K562 (cell line): ENCODE results near the gene CDK5RAP3. TPM values are rescaled to one million over a fixed set of nuclear protein-coding genes. Genes with fewer than 3 reads are reported as not detected.

ENCODE experiments used
- ATAC-seq: fragments of 200-7000 bp; cut with Tn5 transposase; 3 replicates; pipeline ENCODE4 v1.9.1; 2020; ENCODE audit warnings: moderate library complexity
- BruUV-seq: library from RNA; stranded (reverse); fragments of 400-500 nt; replicated peaks from 2 replicates; lab custom pipeline; 2021; lab: Mats Ljungman, UMichigan
- CTCF ChIA-PET: fragments of 300-600 bp; formaldehyde crosslinking; extraction: SDS; loops from one replicate; lab custom pipeline; 2021; ENCODE audit warnings: low intra/inter-chr PET ratio; lab: Yijun Ruan, JAX
- POLR2A ChIA-PET: fragments of 300-600, 350-650 bp; sonication (Branson Sonifier 250); formaldehyde crosslinking; extraction: SDS; loops from one replicate; lab custom pipeline; 2021; ENCODE audit warnings: antibody characterized with exemption, inconsistent platforms; lab: Yijun Ruan, JAX
- DNase-seq, 4 experiments: peaks; one replicate each; pipeline versions ENCODE4 v3.0.0 to v3.0.0-alpha.2; 2011 to 2018; ENCODE audit warnings: low spot score in 3 of 4, mixed read lengths in 3 of 4; ENCODE audit errors: extremely low read depth in 1 of 4
- FAIRE-seq: peaks from 2 replicates; lab custom pipeline; 2011; peaks lifted over from hg19 to GRCh38; lab: Jason Lieb, UNC
- H2AFZ ChIP-seq: 2 replicates; pipeline ENCODE4 v1.6.0; 2011; ENCODE audit warnings: low read depth, low read length, control low read depth, inconsistent platforms
- H3K27ac ChIP-seq: fragments of 200-600 bp; 3 replicates; pipeline ENCODE4 v1.8.0; 2011; ENCODE audit warnings: low read depth, mild to moderate bottlenecking, control low read depth, inconsistent platforms, low read length, moderate library complexity, mixed read lengths; ENCODE audit errors: extremely low read depth
- H3K27me3 ChIP-seq, 2 experiments: fragments of 300-600 bp in 1 of 2; 2 replicates in 1 of 2; 3 replicates in 1 of 2; pipeline versions ENCODE4 v1.6.0 to v1.8.0; 2011; ENCODE audit warnings: inconsistent platforms in 2 of 2, low read length in 2 of 2, mild to moderate bottlenecking in 1 of 2, mixed read lengths in 1 of 2, moderate library complexity in 1 of 2; ENCODE audit not compliant: control insufficient read depth in 2 of 2, insufficient read depth in 2 of 2
- H3K36me3 ChIP-seq: fragments of 300-600 bp; 3 replicates; pipeline ENCODE4 v1.8.0; 2011; ENCODE audit warnings: mild to moderate bottlenecking, low read length, inconsistent platforms; ENCODE audit not compliant: control insufficient read depth, insufficient read depth
- H3K4me1 ChIP-seq, 2 experiments: fragments of 200-600 bp in 1 of 2; replicated peaks in 1 of 2; 2 replicates in 1 of 2; 3 replicates in 1 of 2; pipeline versions ENCODE4 v1.5.1 to v1.8.0; 2011; ENCODE audit warnings: inconsistent platforms in 2 of 2, low read length in 2 of 2, mild to moderate bottlenecking in 1 of 2, mixed read lengths in 1 of 2, moderate library complexity in 1 of 2; ENCODE audit not compliant: control insufficient read depth in 2 of 2, insufficient read depth in 2 of 2
- H3K4me2 ChIP-seq: 2 replicates; pipeline ENCODE4 v1.6.1; 2011; ENCODE audit warnings: low read length, control low read depth, inconsistent platforms, mixed read lengths; ENCODE audit not compliant: insufficient read depth
- H3K4me3 ChIP-seq: fragments of 200-600 bp; sonication (generic), shearing (Covaris generic); 2 replicates; pipeline ENCODE4 v1.5.1; 2016; ENCODE audit warnings: control low read depth, inconsistent platforms
- H3K79me2 ChIP-seq: fragments of 200-600 bp; 3 replicates; pipeline ENCODE4 v1.8.0; 2011; ENCODE audit warnings: low read length, inconsistent platforms; ENCODE audit not compliant: control insufficient read depth, insufficient read depth
- H3K9ac ChIP-seq, 2 experiments: 2 replicates each; pipeline versions ENCODE4 v1.6.0 to v1.6.1; 2011; ENCODE audit warnings: low read depth in 2 of 2, low read length in 2 of 2, control low read depth in 1 of 2, inconsistent platforms in 1 of 2, mild to moderate bottlenecking in 1 of 2, mixed read lengths in 1 of 2; ENCODE audit not compliant: insufficient read depth in 1 of 2
- H3K9me1 ChIP-seq: one replicate; pipeline ENCODE4 v1.6.0; 2011; ENCODE audit warnings: inconsistent platforms, mild to moderate bottlenecking, low read length, moderate library complexity; ENCODE audit not compliant: control insufficient read depth, insufficient read depth
- H3K9me3 ChIP-seq: replicated peaks from 2 replicates; pipeline ENCODE4 v1.5.1; 2011; ENCODE audit warnings: low read depth, low read length, inconsistent platforms; ENCODE audit not compliant: control insufficient read depth, insufficient read depth
- H4K20me1 ChIP-seq: replicated peaks from 2 replicates; pipeline ENCODE4 v1.6.1; 2011; ENCODE audit warnings: low read length, inconsistent platforms, mixed read lengths; ENCODE audit not compliant: control insufficient read depth, insufficient read depth
- CTBP1 ChIP-seq: fragments of 450-650 bp; IDR thresholded peaks from 2 replicates; pipeline ENCODE4 v1.6.1; 2016; ENCODE audit warnings: borderline replicate concordance
- GATAD2A ChIP-seq: fragments of 450-650 bp; IDR thresholded peaks from 2 replicates; pipeline ENCODE4 v1.6.1; 2017
- KLF16 ChIP-seq: IDR thresholded peaks from 2 replicates; pipeline ENCODE4 v1.6.1; 2016; ENCODE audit warnings: antibody characterized with exemption
- MECOM ChIP-seq: fragments of 250-450 bp; sonication (Bioruptor Pico); IDR thresholded peaks from 2 replicates; pipeline ENCODE4 v1.8.0; 2022; ENCODE audit warnings: inconsistent platforms
- NRF1 ChIP-seq, 2 experiments: fragments of 450-650 bp; IDR thresholded peaks in 1 of 2; conservative IDR thresholded peaks in 1 of 2; 2 replicates each; pipeline ENCODE4 v1.6.1; 2014; ENCODE audit warnings: mild to moderate bottlenecking in 2 of 2
- ZBTB2 ChIP-seq: fragments of 450-650 bp; IDR thresholded peaks from 2 replicates; pipeline ENCODE4 v1.6.1; 2016; ENCODE audit warnings: antibody characterized with exemption
- ZNF146 ChIP-seq: IDR thresholded peaks from one replicate; pipeline ENCODE4 v1.6.1; 2018; ENCODE audit warnings: missing compliant biosample characterization; ENCODE audit not compliant: unreplicated experiment
- WGBS: fragments of 100-300 bp; shearing (Covaris generic); methylation state at CpG from one replicate; pipeline ENCODE4 v1.1.6; 2016; ENCODE audit warnings: low coverage, mixed read lengths; ENCODE audit not compliant: insufficient coverage; ENCODE audit errors: missing lambda C conversion rate; 5-methylcytosine and 5-hydroxymethylcytosine counted together
- in situ Hi-C: fragments of 300-500 bp; cut with MboI; formaldehyde crosslinking; loops from 4 replicates; pipeline ENCODE4 v1.15.0; 2018; ENCODE audit warnings: inconsistent platforms, mixed read lengths
- intact Hi-C: fragments of 100-400 bp; cut with micrococcal nuclease; formaldehyde crosslinking; loops from 2 replicates; pipeline ENCODE4 v1.14.2; 2022
- polyA plus RNA-seq, 8 experiments: library from polyadenylated mRNA; depleted of rRNA in 4 of 8; stranded (reverse) in 5 of 8; unstranded in 3 of 8; fragments of >200 nt; fragmentation: Nextera tagmentation in 2 of 8; fragmentation: Illumina TruSeq in 1 of 8; extraction: Ambion mirVana in 2 of 8; extraction: Trizol in 1 of 8; gene quantifications; 2 replicates each; pipeline versions ENCODE4 v1.2.1 to v1.2.3, GENCODE V29; 2011 to 2014; ENCODE audit warnings: inconsistent platforms in 1 of 8, missing spikeins in 1 of 8
- total RNA-seq, 7 experiments: library from RNA; depleted of rRNA in 6 of 7; stranded (reverse); fragments of >200 nt in 6 of 7; fragmentation: Illumina TruSeq in 2 of 7; extraction: Trizol in 2 of 7; gene quantifications; 2 replicates each; pipeline versions ENCODE4 v1.2.1 to v1.2.3, GENCODE V29; 2011 to 2021; ENCODE audit warnings: low replicate concordance in 1 of 7
- TF ChIP-seq, protein P1 (sequence below): fragments of 450-650 bp; IDR thresholded peaks from 2 replicates; pipeline ENCODE4 v1.6.1; 2014; ENCODE audit warnings: low read depth, mild to moderate bottlenecking, moderate library complexity, borderline replicate concordance
- TF ChIP-seq, protein P2 (sequence below): IDR thresholded peaks from 3 replicates; pipeline ENCODE4 v1.6.1; 2011; ENCODE audit warnings: borderline replicate concordance, mild to moderate bottlenecking, moderate library complexity; ENCODE audit not compliant: insufficient read length; ENCODE audit errors: extremely low read depth
- TF ChIP-seq, protein P3 (sequence below): fragments of 450-650 bp; formaldehyde crosslinking; conservative IDR thresholded peaks from 2 replicates; pipeline ENCODE4 v1.4.0; 2022; ENCODE audit warnings: mild to moderate bottlenecking, missing genetic modification characterization

Gene CDK5RAP3
- total and polyA plus RNA-seq, 9 of the 15 experiments (the other 6 are each of a cell fraction or from before 2014, with no cell fraction given), result 44.2 to 202 (median 91.5) TPM

GRCh38 chr17:48011405-48012150, 40.7 kb downstream of the CDK5RAP3 start (continued):
- 0 out of 2 replicates have a peak, but pooled peaks have one; percentile 41 for TF ChIP-seq GATAD2A
- TF ChIP-seq CTBP1, result peak; percentile 41; the same call in 1 of the 2 replicates
- peak; percentile 72; the same call in 1 of the 2 replicates for TF ChIP-seq ZBTB2
- TF ChIP-seq KLF16, result no peak
- peak; percentile 56; the same call in 1 of the 2 replicates for TF ChIP-seq MECOM (CRISPR knock-in tag)

GRCh38 chr17:48012151-48012520, 41.2 kb downstream of the CDK5RAP3 start:
- ATAC-seq (peak; percentile 69), DNase-seq (peak; percentile 74 to 91 (median 84)), FAIRE-seq (no peak)
- no TSS peak for BruUV-seq
- H3K9ac ChIP-seq, result no peak overlapping the region
- no peaks in the 10 kb centered on the region for H4K20me1 ChIP-seq
- WGBS, result 24% methylated on average over 19 of the region's 34 CpGs
- peak overlapping the region; percentile 92 for H2AFZ ChIP-seq
- POLR2A ChIA-PET, result interaction anchor here (0.8 to 1.2 kb wide), 6 partner anchors 9 to 41 kb away, joined by 3 to 6 read pairs (median 3); partner anchors contain the start of genes CDK5RAP3 and NFE2L1
- H3K4me1 ChIP-seq, result peaks cover 22 to 23% of the 10 kb centered on the region in 2 experiments
- H3K27ac ChIP-seq, result no peak overlapping the region
- no peaks in the 10 kb centered on the region for H3K9me1 ChIP-seq
- intact Hi-C loops, result no loop called here
- peak overlapping the region; percentile 69 for H3K4me2 ChIP-seq
- H3K36me3 ChIP-seq, result no peaks in the 10 kb centered on the region
- CTCF ChIA-PET, result interaction anchor here (0.6 to 1.7 kb wide), 2 partner anchors 119 to 580 kb away, joined by 3 to 6 read pairs; no protein-coding TSS in a partner anchor
- H3K9me3 ChIP-seq, result no peaks in the 10 kb centered on the region; the same call in 1 of the 2 replicates
- in situ Hi-C loops, result no loop called here
- H3K4me3 ChIP-seq, result peak overlapping the region; percentile 12; the same call in 1 of the 2 replicates
- H3K79me2 ChIP-seq, result no peaks in the 10 kb centered on the region
- H3K27me3 ChIP-seq, result no peaks in the 10 kb centered on the region
- TF ChIP-seq, protein P1, sequence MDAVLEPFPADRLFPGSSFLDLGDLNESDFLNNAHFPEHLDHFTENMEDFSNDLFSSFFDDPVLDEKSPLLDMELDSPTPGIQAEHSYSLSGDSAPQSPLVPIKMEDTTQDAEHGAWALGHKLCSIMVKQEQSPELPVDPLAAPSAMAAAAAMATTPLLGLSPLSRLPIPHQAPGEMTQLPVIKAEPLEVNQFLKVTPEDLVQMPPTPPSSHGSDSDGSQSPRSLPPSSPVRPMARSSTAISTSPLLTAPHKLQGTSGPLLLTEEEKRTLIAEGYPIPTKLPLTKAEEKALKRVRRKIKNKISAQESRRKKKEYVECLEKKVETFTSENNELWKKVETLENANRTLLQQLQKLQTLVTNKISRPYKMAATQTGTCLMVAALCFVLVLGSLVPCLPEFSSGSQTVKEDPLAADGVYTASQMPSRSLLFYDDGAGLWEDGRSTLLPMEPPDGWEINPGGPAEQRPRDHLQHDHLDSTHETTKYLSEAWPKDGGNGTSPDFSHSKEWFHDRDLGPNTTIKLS, result no peak
- TF ChIP-seq NRF1 (conservative IDR thresholded peaks at IDR 0.05 in 1 of 2, IDR thresholded peaks at IDR 0.05 in 1 of 2) (0 out of 4 replicates have a peak, but pooled peaks of 1 of the 2 experiments have one; percentile 16), ZNF146 (no peak)
- TF ChIP-seq, protein P2, sequence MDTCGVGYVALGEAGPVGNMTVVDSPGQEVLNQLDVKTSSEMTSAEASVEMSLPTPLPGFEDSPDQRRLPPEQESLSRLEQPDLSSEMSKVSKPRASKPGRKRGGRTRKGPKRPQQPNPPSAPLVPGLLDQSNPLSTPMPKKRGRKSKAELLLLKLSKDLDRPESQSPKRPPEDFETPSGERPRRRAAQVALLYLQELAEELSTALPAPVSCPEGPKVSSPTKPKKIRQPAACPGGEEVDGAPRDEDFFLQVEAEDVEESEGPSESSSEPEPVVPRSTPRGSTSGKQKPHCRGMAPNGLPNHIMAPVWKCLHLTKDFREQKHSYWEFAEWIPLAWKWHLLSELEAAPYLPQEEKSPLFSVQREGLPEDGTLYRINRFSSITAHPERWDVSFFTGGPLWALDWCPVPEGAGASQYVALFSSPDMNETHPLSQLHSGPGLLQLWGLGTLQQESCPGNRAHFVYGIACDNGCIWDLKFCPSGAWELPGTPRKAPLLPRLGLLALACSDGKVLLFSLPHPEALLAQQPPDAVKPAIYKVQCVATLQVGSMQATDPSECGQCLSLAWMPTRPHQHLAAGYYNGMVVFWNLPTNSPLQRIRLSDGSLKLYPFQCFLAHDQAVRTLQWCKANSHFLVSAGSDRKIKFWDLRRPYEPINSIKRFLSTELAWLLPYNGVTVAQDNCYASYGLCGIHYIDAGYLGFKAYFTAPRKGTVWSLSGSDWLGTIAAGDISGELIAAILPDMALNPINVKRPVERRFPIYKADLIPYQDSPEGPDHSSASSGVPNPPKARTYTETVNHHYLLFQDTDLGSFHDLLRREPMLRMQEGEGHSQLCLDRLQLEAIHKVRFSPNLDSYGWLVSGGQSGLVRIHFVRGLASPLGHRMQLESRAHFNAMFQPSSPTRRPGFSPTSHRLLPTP, result no peak
- TF ChIP-seq, protein P3, sequence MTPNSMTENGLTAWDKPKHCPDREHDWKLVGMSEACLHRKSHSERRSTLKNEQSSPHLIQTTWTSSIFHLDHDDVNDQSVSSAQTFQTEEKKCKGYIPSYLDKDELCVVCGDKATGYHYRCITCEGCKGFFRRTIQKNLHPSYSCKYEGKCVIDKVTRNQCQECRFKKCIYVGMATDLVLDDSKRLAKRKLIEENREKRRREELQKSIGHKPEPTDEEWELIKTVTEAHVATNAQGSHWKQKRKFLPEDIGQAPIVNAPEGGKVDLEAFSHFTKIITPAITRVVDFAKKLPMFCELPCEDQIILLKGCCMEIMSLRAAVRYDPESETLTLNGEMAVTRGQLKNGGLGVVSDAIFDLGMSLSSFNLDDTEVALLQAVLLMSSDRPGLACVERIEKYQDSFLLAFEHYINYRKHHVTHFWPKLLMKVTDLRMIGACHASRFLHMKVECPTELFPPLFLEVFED (CRISPR knock-in tag), result no peak
